NT2/D1 (cell line): ENCODE results near the gene SIRT2.

Source experiments
- YY1 ChIP-seq: IDR thresholded peaks from 2 replicates; pipeline ENCODE4 v1.6.1; 2011; ENCODE audit not compliant: insufficient read length, insufficient read depth
- ZNF274 ChIP-seq: IDR thresholded peaks from 2 replicates; pipeline ENCODE4 v1.6.1; 2011; ENCODE audit warnings: mild to moderate bottlenecking, low read depth, low read length

- TF ChIP-seq ZNF274 (no peak), YY1 (no peak)
These were observed 57.5 kb downstream of the SIRT2 start for GRCh38 chr19:38841787-38842438.
